ENCODE data around the gene MGAT1.

GRCh38 chr5:180810959-180811622, 8.5 kb upstream of the MGAT1 start:
- TF ChIP-seq CTCF (IDR thresholded peaks at IDR 0.05 in 8 of 11, conservative IDR thresholded peaks at IDR 0.05 in 3 of 11) (no peak), POLR2AphosphoS5 (IDR thresholded peaks at IDR 0.05) (no peak)

Data from spleen (tissue), 7 donors.